Endodermal cell (in vitro differentiated cells): ENCODE measurements around the gene FN3K. TPM values are rescaled to one million over a fixed set of nuclear protein-coding genes. Genes with fewer than 3 reads are reported as not detected.
"Not testable (repeated sequence)": the region's sequence is repeated elsewhere in the genome, so short reads cannot be mapped to it uniquely, and the experiment has no call there.

Experiments used
- DNase-seq: peaks from one replicate; pipeline ENCODE4 v3.0.0-alpha.2; 2017
- H3K27ac ChIP-seq: 2 replicates; pipeline ENCODE4 v1.5.1; 2013; ENCODE audit warnings: mild to moderate bottlenecking, low read depth, low read length, moderate library complexity
- H3K27me3 ChIP-seq: 2 replicates; pipeline ENCODE4 v1.6.1; 2013; ENCODE audit warnings: mild to moderate bottlenecking, low read length, moderate library complexity; ENCODE audit not compliant: insufficient read depth, control insufficient read depth, poor library complexity, severe bottlenecking
- H3K36me3 ChIP-seq: 2 replicates; pipeline ENCODE4 v1.7.0; 2013; ENCODE audit warnings: mild to moderate bottlenecking, low read length, moderate library complexity; ENCODE audit not compliant: control insufficient read depth, insufficient read depth
- H3K4me1 ChIP-seq: one replicate; pipeline ENCODE4 v1.7.0; 2013; ENCODE audit warnings: low read length; ENCODE audit not compliant: control insufficient read depth, insufficient read depth
- H3K4me3 ChIP-seq: 2 replicates; pipeline ENCODE4 v1.5.1; 2013; ENCODE audit warnings: mild to moderate bottlenecking, low read length, moderate library complexity
- H3K9ac ChIP-seq: 2 replicates; pipeline ENCODE4 v1.6.1; 2013; ENCODE audit warnings: mild to moderate bottlenecking, low read length, moderate library complexity; ENCODE audit not compliant: poor library complexity, severe bottlenecking; ENCODE audit errors: extremely low read depth
- H3K9me3 ChIP-seq: 2 replicates; pipeline ENCODE4 v1.6.1; 2013; ENCODE audit warnings: mild to moderate bottlenecking, low read length, moderate library complexity; ENCODE audit not compliant: control insufficient read depth
- H3K27ac Mint-ChIP-seq: 2 replicates; pipeline ENCODE4 v1.8.0; 2020; ENCODE audit warnings: mixed read lengths
- H3K27me3 Mint-ChIP-seq: 2 replicates; pipeline ENCODE4 v1.8.0; 2021; ENCODE audit warnings: mild to moderate bottlenecking, mixed read lengths; ENCODE audit not compliant: insufficient read depth
- H3K36me3 Mint-ChIP-seq: 2 replicates; pipeline ENCODE4 v1.8.0; 2020; ENCODE audit warnings: low read depth, mixed read lengths
- H3K4me1 Mint-ChIP-seq: 2 replicates; pipeline ENCODE4 v1.8.0; 2020; ENCODE audit warnings: mixed read lengths
- H3K4me3 Mint-ChIP-seq: 2 replicates; pipeline ENCODE4 v1.8.0; 2020; ENCODE audit warnings: mild to moderate bottlenecking, moderate library complexity, mixed read lengths
- H3K9me3 Mint-ChIP-seq: 2 replicates; pipeline ENCODE4 v1.8.0; 2020; ENCODE audit warnings: mild to moderate bottlenecking, mixed read lengths
- CTCF ChIP-seq: fragments of 200-600 bp; sonication (generic); conservative IDR thresholded peaks from 2 replicates; pipeline ENCODE4 v1.5.0; 2021; ENCODE audit warnings: antibody characterized with exemption, mild to moderate bottlenecking
- WGBS, 2 experiments: methylation state at CpG; one replicate each; pipeline versions ENCODE4 v1.1.5 to v1.1.7; 2013; ENCODE audit warnings: missing lambda C conversion rate in 2 of 2, mixed read lengths in 1 of 2; ENCODE audit not compliant: insufficient coverage in 1 of 2, insufficient read length in 1 of 2; 5-methylcytosine and 5-hydroxymethylcytosine counted together
- total RNA-seq, 2 donors: library from RNA; stranded (reverse); fragmentation: NEBNext Ultra II Directional in 1 of 2; extraction: Animal tissue kit (Norgen Biotek cat#: 25700) in 1 of 2; gene quantifications; 2 replicates in 1 of 2; 3 replicates in 1 of 2; pipeline ENCODE4 v1.2.1, GENCODE V29; 2021

The FN3K gene
- total RNA-seq, 2 donors from 2014 or later = 24.7 to 35.6 TPM

GRCh38 chr17:82782657-82783207, 47.3 kb downstream of the FN3K start:
- Mint-ChIP-seq H3K27me3 (no peaks in the 10 kb centered on the region), H3K36me3 (peaks cover 25% of the 10 kb centered on the region), H3K27ac (no peak overlapping the region), H3K4me1 (no peaks in the 10 kb centered on the region), H3K4me3 (no peak overlapping the region), H3K9me3 (no peaks in the 10 kb centered on the region)
- H3K27ac ChIP-seq = no peak overlapping the region
- TF ChIP-seq CTCF = no peak
- no peak overlapping the region for H3K4me3 ChIP-seq
- WGBS, 2 experiments = 94 to 99% methylated on average over 32 to 42 of the region's 42 CpGs
- no peaks in the 10 kb centered on the region for H3K9me3 ChIP-seq
- H3K36me3 ChIP-seq = peaks cover 25% of the 10 kb centered on the region
- H3K9ac ChIP-seq = no peak overlapping the region
- H3K27me3 ChIP-seq = no peaks in the 10 kb centered on the region
- no peaks in the 10 kb centered on the region for H3K4me1 ChIP-seq
- no peak for DNase-seq

GRCh38 chr17:82783498-82783897, 48.1 kb downstream of the FN3K start:
- Mint-ChIP-seq H3K4me1 (no peaks in the 10 kb centered on the region), H3K9me3 (no peaks in the 10 kb centered on the region)
- 93 to 95% methylated on average over 18 of the region's 18 CpGs for WGBS, 2 experiments

GRCh38 chr17:82785581-82785980, 50.2 kb downstream of the FN3K start:
- H3K36me3 ChIP-seq = peaks cover 25% of the 10 kb centered on the region
- H3K4me3 Mint-ChIP-seq, H3K4me1 Mint-ChIP-seq, H3K27ac Mint-ChIP-seq, H3K9ac ChIP-seq, H3K4me1 ChIP-seq, H3K9me3 ChIP-seq, H3K27me3 Mint-ChIP-seq, H3K4me3 ChIP-seq, H3K9me3 Mint-ChIP-seq, H3K27ac ChIP-seq, H3K27me3 ChIP-seq, DNase-seq: not testable (repeated sequence)
- 97 to 98% methylated on average over 9 to 13 of the region's 16 CpGs for WGBS, 2 experiments
- peaks cover 29% of the 10 kb centered on the region for H3K36me3 Mint-ChIP-seq

More at GRCh38 chr17:82783498-82783897, 48.1 kb downstream of the FN3K start:
- H3K4me3 ChIP-seq = no peak overlapping the region
- H3K9me3 ChIP-seq = no peaks in the 10 kb centered on the region
- Mint-ChIP-seq H3K4me3 (no peak overlapping the region), H3K27ac (no peak overlapping the region), H3K36me3 (peaks cover 22% of the 10 kb centered on the region), H3K27me3 (no peaks in the 10 kb centered on the region)
- no peak for TF ChIP-seq CTCF
- H3K27me3 ChIP-seq = no peaks in the 10 kb centered on the region
- peaks cover 25% of the 10 kb centered on the region for H3K36me3 ChIP-seq
- no peaks in the 10 kb centered on the region for H3K4me1 ChIP-seq
- H3K27ac ChIP-seq = no peak overlapping the region
- H3K9ac ChIP-seq = no peak overlapping the region
- no peak for DNase-seq

GRCh38 chr17:82786427-82786826, 51.0 kb downstream of the FN3K start:
- H3K4me3 ChIP-seq = no peak overlapping the region
- H3K27ac Mint-ChIP-seq = no peak overlapping the region
- H3K9me3 ChIP-seq = no peaks in the 10 kb centered on the region
- H3K27me3 ChIP-seq = no peaks in the 10 kb centered on the region
- TF ChIP-seq CTCF = no peak
- H3K36me3 ChIP-seq = peaks cover 27% of the 10 kb centered on the region
- H3K27me3 Mint-ChIP-seq = no peaks in the 10 kb centered on the region
- 90 to 96% methylated on average over 4 to 10 of the region's 10 CpGs for WGBS, 2 experiments
- no peaks in the 10 kb centered on the region for H3K4me1 ChIP-seq
- H3K36me3 Mint-ChIP-seq = peaks cover 34% of the 10 kb centered on the region
- H3K4me1 Mint-ChIP-seq = no peaks in the 10 kb centered on the region
- no peak for DNase-seq
- H3K9ac ChIP-seq = no peak overlapping the region
- H3K9me3 Mint-ChIP-seq = no peaks in the 10 kb centered on the region
- no peak overlapping the region for H3K27ac ChIP-seq
- no peak overlapping the region for H3K4me3 Mint-ChIP-seq
